ENCODE measurements around the gene SYCP1.
"Not testable (repeated sequence)": the region's sequence is repeated elsewhere in the genome, so short reads cannot be mapped to it uniquely, and the experiment has no call there.

The SYCP1 gene

DNA sequence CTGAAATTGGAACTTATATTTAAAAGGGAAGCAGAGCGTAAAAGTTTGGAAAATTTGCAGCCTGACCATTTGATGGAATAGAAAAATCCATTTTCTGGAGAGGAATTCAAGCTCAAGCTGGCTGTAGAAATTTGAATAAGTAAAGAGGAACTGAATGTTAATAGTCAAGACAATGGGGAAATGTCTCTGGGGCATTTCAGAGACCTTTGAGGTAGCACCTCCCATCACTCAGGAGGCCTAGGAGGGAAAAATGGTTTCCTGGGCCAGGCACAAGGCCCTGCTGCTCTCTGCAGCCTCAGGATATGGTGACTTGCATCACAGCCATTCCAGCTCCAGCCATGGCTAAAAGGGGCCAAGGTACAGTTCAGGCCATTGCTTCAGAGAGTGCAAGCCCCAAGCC, 157.3 kb downstream of the SYCP1 start:
- TF ChIP-seq, protein P1, sequence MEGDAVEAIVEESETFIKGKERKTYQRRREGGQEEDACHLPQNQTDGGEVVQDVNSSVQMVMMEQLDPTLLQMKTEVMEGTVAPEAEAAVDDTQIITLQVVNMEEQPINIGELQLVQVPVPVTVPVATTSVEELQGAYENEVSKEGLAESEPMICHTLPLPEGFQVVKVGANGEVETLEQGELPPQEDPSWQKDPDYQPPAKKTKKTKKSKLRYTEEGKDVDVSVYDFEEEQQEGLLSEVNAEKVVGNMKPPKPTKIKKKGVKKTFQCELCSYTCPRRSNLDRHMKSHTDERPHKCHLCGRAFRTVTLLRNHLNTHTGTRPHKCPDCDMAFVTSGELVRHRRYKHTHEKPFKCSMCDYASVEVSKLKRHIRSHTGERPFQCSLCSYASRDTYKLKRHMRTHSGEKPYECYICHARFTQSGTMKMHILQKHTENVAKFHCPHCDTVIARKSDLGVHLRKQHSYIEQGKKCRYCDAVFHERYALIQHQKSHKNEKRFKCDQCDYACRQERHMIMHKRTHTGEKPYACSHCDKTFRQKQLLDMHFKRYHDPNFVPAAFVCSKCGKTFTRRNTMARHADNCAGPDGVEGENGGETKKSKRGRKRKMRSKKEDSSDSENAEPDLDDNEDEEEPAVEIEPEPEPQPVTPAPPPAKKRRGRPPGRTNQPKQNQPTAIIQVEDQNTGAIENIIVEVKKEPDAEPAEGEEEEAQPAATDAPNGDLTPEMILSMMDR (conservative IDR thresholded peaks at IDR 0.05): no peak
- H3K27ac ChIP-seq: no peak overlapping the region

DNA sequence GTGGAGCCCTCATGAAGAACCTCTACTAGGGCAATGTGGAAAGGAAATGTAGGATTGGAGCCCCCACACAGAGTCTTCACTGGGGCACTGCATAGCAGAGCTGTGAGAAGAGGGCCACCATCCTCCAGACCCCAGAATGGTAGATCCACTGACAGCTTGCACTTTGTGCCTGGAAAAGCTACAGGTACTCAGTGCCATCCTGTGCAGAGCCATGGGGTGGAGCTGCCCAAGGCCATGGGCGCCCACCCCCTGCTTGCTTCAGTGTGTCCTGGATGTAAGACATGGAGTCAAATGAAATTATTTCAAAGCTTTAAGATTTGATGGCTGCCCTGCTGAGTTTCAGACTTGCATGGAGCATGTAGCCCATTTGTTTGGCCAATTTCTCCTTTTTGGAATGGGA, 157.8 kb downstream of the SYCP1 start:
- no peak overlapping the region for H3K27ac ChIP-seq
- TF ChIP-seq, protein P1 (conservative IDR thresholded peaks at IDR 0.05): no peak

DNA sequence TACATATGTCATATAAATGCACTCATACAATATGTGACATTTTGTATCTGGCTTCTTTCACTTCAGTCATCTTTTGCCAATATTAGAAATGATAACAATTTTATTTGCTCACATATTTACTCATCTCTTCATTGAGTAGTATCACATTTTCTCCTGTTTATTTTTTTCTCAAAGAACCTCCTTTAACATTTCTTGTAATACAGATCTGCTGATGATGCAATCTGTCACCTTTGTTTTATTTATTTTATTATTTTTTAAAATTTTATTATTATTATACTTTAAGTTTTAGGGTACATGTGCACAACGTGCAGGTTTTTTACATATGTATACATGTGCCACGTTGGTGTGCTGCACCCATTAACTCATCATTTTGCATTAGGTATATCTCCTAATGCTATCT, 159.1 kb downstream of the SYCP1 start:
- TF ChIP-seq, protein P1 (conservative IDR thresholded peaks at IDR 0.05): no peak
- H3K27ac ChIP-seq: no peak overlapping the region

DNA sequence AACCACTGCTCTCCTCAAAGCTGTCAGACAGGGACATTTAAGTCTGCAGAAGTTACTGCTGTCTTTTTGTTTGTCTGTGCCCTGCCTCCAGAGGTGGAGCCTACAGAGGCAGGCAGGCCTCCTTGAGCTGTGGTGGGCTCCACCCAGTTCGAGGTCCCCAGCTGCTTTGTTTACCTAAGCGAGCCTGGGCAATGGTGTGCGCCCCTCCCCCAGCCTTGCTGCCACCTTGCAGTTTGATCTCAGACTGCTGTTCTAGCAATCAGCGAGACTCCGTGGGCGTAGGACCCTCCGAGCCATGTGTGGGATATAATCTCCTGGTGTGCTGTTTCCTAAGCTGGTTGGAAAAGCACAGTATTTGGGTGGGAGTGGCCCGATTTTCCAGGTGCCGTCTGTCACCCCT, 164.9 kb downstream of the SYCP1 start:
- not testable (repeated sequence) for H3K27ac ChIP-seq

DNA sequence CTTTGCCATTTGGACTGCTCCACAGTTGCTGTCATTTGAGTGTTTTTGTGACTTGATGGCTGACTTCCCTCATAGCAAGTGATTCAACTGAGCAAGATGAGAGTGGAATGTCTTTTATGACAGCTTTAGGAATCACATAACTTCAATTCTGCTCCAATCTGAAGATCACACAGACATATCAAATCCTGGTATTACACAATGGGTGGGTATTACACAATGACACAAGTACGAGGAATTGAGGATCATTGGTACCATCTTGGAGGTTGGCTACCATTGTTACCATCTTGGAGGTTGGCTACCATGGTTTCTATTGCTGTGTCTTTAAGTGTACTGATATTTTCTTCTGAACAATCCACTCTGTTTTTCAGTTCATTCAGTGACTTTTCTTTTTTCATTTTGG, 166.5 kb downstream of the SYCP1 start:
- TF ChIP-seq, protein P1 (conservative IDR thresholded peaks at IDR 0.05): no peak
- no peak overlapping the region for H3K27ac ChIP-seq

DNA sequence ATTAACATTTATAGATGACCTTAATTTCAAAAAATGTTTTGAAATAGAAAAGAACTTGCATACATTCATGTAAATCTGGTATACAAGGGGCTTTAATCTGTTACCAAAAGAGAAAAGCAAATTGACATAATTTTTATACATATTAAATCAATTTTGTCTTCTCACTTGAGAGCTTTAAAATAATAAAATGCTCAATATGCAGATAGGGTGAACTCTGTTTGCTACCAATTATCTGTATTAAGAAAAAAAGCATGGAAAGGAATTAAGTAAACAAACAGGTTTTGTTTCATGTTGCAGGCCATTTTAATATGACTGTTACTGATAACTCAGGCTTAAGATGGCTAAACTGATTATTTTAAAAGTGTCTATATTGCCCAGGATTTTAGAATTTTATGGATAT, 168.9 kb downstream of the SYCP1 start:
- TF ChIP-seq, protein P1 (conservative IDR thresholded peaks at IDR 0.05): no peak
- H3K27ac ChIP-seq: no peak overlapping the region

DNA sequence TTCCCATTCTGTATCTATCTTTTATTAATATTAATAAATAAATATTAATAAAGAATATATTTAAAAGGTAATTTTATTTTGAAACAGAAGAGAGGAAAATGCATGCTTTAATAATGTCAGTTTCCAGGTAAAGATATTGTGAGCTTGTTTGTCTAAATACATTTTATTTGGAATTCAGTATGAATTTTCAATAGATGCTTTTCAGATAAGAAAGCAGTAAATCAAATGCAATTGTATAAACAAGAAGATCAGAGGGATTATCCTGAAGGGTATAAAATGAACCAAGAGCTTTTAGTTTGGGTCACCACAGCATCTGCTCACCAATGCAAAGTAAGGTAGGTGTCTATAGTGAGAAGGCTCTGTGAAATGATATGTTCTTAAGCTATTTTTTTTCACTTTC, 174.9 kb downstream of the SYCP1 start, which contains the start of gene TSHB:
TSS of gene TSHB (plus strand) at position 301 of the 400 bp plus-strand sequence. CDS start 3,537 bp downstream, outside the sequence.
- H3K27ac ChIP-seq: no peak within 1 kb of the TSS
- TF ChIP-seq, protein P1 (conservative IDR thresholded peaks at IDR 0.05): no peak

DNA sequence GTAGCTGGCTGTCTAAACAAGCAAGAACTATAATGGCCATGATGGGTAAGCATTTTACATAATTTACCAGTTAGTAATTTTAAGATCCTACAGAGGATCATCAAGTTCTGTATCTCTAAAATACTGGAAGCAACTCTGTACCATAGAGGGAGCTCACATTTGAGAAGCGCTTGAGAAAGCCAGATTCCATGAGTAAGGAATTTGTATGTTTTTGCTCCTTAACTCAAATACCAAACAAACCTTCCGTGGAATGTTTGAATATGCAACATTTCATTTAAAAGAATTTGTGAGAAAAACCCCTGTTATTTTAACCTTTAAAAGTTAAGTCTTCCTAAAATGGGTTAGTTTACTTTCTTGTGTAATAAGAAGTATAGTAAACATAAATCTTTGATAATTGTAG, 176.9 kb downstream of the SYCP1 start:
- no peak overlapping the region for H3K27ac ChIP-seq
- TF ChIP-seq, protein P1 (conservative IDR thresholded peaks at IDR 0.05): no peak
